NCI-H2081 treated with DMSO at 0.1 percent for 48 hours (cell line): ENCODE results near the gene PRKCI.
"Not testable (repeated sequence)": the region's sequence is repeated elsewhere in the genome, so short reads cannot be mapped to it uniquely, and the experiment has no call there.

Source experiments
- DNase-seq: peaks from one replicate; lab custom pipeline; 2025; lab: John Stamatoyannopoulos, UW

PRKCI gene

DNA sequence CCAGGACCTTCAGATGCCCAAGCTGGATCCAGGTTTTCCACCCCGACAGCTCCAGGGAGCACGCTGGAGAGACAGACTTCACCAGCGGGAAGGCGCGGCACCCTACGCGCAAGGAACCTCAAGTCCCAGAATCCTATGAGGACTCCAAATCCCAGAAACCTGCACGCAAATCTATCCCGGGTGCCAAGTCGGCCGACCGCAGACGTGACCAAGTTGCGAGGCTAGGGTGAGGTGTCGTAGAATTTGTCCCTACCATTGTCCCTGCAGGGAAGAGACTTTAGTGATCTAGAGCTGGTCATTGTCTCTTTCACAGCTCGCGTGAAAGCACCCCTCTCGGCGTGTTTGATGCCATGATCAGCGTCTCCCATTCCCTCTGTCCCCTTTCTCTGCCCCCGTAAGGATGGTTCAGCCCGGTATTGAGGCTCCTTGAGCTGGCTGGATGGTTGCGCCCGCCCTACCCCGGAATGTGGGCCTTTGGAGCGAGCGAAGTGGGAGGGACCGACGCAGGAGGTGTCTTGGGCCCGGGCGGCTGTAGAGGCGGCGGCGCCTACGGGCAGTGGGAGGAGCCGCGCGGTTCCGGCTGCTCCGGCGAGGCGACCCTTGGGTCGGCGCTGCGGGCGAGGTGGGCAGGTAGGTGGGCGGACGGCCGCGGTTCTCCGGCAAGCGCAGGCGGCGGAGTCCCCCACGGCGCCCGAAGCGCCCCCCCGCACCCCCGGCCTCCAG, at the start of gene PRKCI:
TSS of gene PRKCI (plus strand) at position 501 of the 723 bp plus-strand sequence. CDS start 246 bp downstream, outside the sequence.
- DNase-seq, result peak; percentile 94

DNA sequence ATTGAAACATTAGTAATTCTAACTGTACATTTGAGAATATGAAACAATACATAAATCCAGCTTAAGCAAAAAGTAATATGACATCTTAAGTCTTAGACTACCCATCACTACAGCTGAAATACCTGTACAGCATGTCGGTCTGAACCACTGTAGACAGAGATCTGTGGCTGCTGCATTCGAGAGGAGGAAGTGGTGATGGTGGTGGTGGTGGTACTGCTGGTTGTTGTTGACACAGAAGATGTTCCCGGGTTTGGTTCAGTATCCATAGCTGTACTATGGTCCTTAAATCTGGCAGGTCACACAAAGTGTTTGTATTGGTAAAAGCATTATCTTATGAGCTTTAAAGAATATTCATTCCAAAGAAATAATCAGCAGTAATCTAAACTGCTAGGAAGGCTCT, 43.6 kb upstream of the PRKCI start:
- no peak for DNase-seq

DNA sequence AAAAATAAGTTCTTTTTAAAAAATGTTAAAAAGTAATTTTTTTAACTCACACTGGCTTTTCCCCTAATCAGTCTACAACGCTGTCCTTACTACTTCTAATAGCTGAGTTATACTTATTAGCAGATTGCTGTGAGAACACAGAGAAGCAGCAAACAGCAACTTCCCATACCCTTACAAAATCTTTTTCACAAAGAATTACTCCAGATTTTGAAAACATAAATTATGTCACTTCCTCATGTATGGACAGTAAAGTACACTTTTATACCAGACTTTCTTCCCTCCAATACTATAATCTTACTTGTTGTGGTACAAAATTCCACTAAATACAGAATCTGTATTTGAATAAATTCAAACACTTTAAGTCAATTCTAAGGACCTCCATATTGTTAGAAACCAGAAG, 42.8 kb upstream of the PRKCI start:
- no peak for DNase-seq

GRCh38 chr3:170180079-170180907, 41.9 kb upstream of the PRKCI start:
- DNase-seq, result no peak

- peak; percentile 74 for DNase-seq
Observed at GRCh38 chr3:170180908-170181885, 41.0 kb upstream of the PRKCI start, which contains the start of gene PHC3. TSS of gene PHC3 (minus strand) at chr3:170181733. CDS start at chr3:170181715, 18 bp downstream.

DNA sequence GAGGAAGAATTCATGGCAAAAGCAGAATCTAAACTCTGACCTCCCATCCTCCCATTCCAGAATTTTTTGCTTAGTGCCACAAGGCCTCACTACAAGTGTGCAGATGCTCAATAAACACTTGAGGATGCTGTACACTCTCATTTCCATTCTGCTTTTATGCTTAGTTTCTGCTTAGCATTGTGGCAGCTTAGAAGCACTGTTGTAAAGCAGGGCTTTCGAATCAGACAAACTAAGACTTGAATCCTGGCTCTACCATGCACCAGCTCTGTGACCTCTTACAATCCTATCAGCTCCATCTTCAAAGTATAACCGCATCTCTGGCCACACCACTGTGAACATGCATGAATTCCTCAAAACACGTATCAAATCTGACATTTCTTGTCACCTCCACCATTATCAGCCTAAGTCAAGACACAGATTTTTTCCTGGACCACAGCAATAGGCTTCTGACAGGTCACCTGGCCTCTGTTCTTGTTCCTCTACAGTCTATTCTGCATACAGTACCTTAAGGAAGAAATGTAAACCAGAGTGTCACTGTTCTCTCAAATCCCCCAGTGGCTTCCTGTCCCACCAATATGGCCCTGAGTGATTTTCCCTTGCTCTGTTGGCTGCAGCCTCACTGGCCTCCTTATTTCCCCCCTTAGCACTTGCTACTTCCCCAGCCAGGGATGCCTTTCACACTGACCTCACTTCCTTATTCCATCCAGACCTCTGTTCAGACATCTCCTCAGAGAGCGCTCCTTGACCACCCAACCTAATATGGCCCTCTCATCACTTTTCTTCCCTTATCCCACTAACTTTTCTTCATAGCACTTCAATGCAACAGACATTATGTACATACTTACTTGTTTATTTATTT, 32.6 kb upstream of the PRKCI start:
- no peak for DNase-seq

DNA sequence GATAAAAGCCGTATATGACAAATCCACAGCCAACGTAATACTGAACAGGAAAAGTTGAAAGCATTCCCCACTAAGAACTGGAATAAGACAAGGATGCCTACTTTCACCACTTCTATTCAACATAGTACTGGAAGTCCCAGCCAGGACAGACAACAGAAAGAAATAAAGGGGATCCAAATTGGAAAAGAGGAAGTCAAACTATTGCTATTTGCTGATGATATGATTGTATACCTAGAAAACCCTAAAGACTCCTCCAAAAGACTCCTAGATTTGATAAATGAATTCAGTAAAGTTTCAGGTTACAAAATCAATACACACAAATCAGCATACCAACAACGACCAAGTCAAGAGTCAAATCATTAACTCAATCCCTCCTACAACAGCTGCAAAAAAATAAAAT, 26.5 kb upstream of the PRKCI start:
- DNase-seq, result not testable (repeated sequence)

GRCh38 chr3:170196833-170197232, 25.4 kb upstream of the PRKCI start:
- no peak for DNase-seq

DNA sequence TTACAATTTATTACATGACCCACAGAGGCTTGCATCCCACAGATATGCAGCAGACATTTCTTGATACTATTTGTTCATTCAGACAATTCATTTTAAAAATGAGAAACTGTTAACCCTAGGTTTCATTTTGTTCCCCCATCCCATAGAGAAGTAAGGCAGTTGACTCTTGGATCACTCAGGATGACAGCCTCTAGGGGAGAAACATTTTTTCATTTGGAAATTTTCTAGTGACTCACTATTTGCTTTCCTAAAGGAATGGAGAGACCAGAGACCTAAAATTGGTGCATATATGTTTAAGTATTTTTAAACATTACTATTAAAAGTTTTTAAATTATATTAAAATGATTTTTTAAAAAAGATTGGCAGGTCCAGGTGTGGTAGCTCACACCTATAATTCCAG, 21.2 kb upstream of the PRKCI start:
- DNase-seq, result no peak

- DNase-seq, result no peak
Observed at GRCh38 chr3:170201527-170201926, 20.7 kb upstream of the PRKCI start.

GRCh38 chr3:170203457-170203856, 18.8 kb upstream of the PRKCI start:
- no peak for DNase-seq

GRCh38 chr3:170204023-170204472, 18.2 kb upstream of the PRKCI start:
- peak; percentile 58 for DNase-seq

- DNase-seq, result no peak
Observed at GRCh38 chr3:170204509-170204908, 17.7 kb upstream of the PRKCI start.

GRCh38 chr3:170205302-170205701, 16.9 kb upstream of the PRKCI start:
- no peak for DNase-seq

GRCh38 chr3:170206164-170206762, 16.0 kb upstream of the PRKCI start:
- DNase-seq, result not testable (repeated sequence)

DNA sequence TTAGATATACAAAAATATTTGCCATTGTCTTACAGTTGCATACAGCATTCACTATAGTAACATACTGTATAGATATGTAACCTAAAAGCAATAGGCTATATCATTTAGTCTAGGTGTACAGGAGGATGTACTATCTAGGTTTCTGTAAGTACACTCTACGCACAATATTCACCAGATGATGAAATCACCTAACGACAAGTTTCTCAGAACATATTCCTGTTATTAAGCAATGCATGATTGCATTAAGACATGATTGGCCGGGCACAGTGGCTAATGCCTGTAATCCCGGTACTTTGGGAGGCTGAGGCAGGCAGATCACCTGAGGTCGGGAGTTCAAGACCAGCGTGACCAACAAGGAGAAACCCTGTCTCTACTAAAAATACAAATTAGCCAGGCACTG, 14.5 kb upstream of the PRKCI start:
- DNase-seq, result no peak

DNA sequence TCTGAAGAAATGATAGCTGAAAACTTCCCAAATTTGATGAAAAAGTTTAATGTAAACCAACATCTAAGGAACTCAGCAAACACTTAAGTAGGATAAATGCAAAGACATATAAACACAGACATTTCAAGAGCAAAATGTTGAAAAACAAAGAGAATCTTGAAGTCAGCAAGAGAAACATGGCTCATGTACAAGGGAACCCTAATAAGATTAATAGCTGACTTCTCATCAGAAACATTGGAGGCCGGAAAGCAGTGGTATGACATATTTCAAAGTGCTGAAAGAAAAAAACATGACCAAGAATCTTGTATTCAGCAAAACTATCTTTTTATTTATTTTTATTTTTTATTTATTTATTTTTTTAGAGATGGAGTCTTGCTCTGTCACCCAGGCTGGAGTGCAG, 10.6 kb upstream of the PRKCI start:
- no peak for DNase-seq

GRCh38 chr3:170219850-170220249, 2.4 kb upstream of the PRKCI start:
- DNase-seq, result no peak

GRCh38 chr3:170220871-170221270, 1.4 kb upstream of the PRKCI start:
- DNase-seq, result no peak
